Measurements from ENCODE around the gene KAT5. TPM values are rescaled to one million over a fixed set of nuclear protein-coding genes. Genes with fewer than 3 reads are reported as not detected.

Gene KAT5
- total RNA-seq, 4 donors from 2014 or later: 66.4 to 77.1 (median 68.3) TPM

GRCh38 chr11:65741185-65741584 lies 29.1 kb downstream of the KAT5 start:
- no peaks in the 10 kb centered on the region for H3K36me3 ChIP-seq
- H3K4me1 ChIP-seq: no peaks in the 10 kb centered on the region
- H3K4me3 ChIP-seq: no peak overlapping the region
- peaks cover 0 to 24% (median 0%) of the 10 kb centered on the region in 4 donors for H3K27me3 ChIP-seq
- TF ChIP-seq EP300 (IDR thresholded peaks at IDR 0.05) (no peak), POLR2A (IDR thresholded peaks at IDR 0.05; ENCODE audit: low read depth) (no peak), POLR2AphosphoS5 (IDR thresholded peaks at IDR 0.05) (no peak)
- TF ChIP-seq, protein P1, sequence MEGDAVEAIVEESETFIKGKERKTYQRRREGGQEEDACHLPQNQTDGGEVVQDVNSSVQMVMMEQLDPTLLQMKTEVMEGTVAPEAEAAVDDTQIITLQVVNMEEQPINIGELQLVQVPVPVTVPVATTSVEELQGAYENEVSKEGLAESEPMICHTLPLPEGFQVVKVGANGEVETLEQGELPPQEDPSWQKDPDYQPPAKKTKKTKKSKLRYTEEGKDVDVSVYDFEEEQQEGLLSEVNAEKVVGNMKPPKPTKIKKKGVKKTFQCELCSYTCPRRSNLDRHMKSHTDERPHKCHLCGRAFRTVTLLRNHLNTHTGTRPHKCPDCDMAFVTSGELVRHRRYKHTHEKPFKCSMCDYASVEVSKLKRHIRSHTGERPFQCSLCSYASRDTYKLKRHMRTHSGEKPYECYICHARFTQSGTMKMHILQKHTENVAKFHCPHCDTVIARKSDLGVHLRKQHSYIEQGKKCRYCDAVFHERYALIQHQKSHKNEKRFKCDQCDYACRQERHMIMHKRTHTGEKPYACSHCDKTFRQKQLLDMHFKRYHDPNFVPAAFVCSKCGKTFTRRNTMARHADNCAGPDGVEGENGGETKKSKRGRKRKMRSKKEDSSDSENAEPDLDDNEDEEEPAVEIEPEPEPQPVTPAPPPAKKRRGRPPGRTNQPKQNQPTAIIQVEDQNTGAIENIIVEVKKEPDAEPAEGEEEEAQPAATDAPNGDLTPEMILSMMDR (IDR thresholded peaks at IDR 0.05): no peak
- H3K27ac ChIP-seq (replicated peaks in 1 of 4): no peak overlapping the region
- DNase-seq (ENCODE audit: extremely low spot score): peak; percentile 42
- 87% methylated on average over 8 of the region's 8 CpGs for WGBS
- intact Hi-C loops (cut with DNase I): no loop called here
- no peaks in the 10 kb centered on the region for H3K9me3 ChIP-seq

- peak; percentile 81 for DNase-seq (ENCODE audit: extremely low spot score)
- H3K36me3 ChIP-seq: no peaks in the 10 kb centered on the region
- TF ChIP-seq EP300 (IDR thresholded peaks at IDR 0.05): no peak
- no peak for TF ChIP-seq POLR2AphosphoS5 (IDR thresholded peaks at IDR 0.05)
- TF ChIP-seq, protein P1 (IDR thresholded peaks at IDR 0.05): no peak
- TF ChIP-seq POLR2A (IDR thresholded peaks at IDR 0.05; ENCODE audit: low read depth): no peak
- H3K4me3 ChIP-seq: no peak overlapping the region
- no peak overlapping the region for H3K27ac ChIP-seq (replicated peaks in 1 of 4)
- WGBS: 100% methylated on average over 1 of the region's 1 CpG
- intact Hi-C loops (cut with DNase I): no loop called here
- peaks cover 0 to 24% (median 0%) of the 10 kb centered on the region in 4 donors for H3K27me3 ChIP-seq
- no peaks in the 10 kb centered on the region for H3K9me3 ChIP-seq
- no peaks in the 10 kb centered on the region for H3K4me1 ChIP-seq
Observed at GRCh38 chr11:65742353-65742752, 30.3 kb downstream of the KAT5 start.

- Histone ChIP-seq H3K27me3 (peaks cover 0 to 24% (median 0%) of the 10 kb centered on the region in 4 donors), H3K36me3 (no peaks in the 10 kb centered on the region), H3K4me1 (no peaks in the 10 kb centered on the region), H3K9me3 (no peaks in the 10 kb centered on the region), H3K27ac (replicated peaks in 1 of 4) (no peak overlapping the region), H3K4me3 (no peak overlapping the region)
- 69% methylated on average over 8 of the region's 10 CpGs for WGBS
- peak; percentile 89 for DNase-seq (ENCODE audit: extremely low spot score)
- no peak for TF ChIP-seq POLR2AphosphoS5 (IDR thresholded peaks at IDR 0.05)
- no peak for TF ChIP-seq POLR2A (IDR thresholded peaks at IDR 0.05; ENCODE audit: low read depth)
- TF ChIP-seq, protein P1 (IDR thresholded peaks at IDR 0.05): no peak
- no peak for TF ChIP-seq EP300 (IDR thresholded peaks at IDR 0.05)
- intact Hi-C loops (cut with DNase I): no loop called here
Observed at GRCh38 chr11:65743681-65744025, 31.6 kb downstream of the KAT5 start.

GRCh38 chr11:65744026-65744698 lies 32.1 kb downstream of the KAT5 start:
- no peak for TF ChIP-seq EP300 (IDR thresholded peaks at IDR 0.05)
- no peak for TF ChIP-seq POLR2AphosphoS5 (IDR thresholded peaks at IDR 0.05)
- TF ChIP-seq POLR2A (IDR thresholded peaks at IDR 0.05; ENCODE audit: low read depth): no peak
- TF ChIP-seq, protein P1 (IDR thresholded peaks at IDR 0.05): peak in 1 of 3 experiments; percentile 7
- Histone ChIP-seq H3K27me3 (peaks cover 0 to 24% (median 0%) of the 10 kb centered on the region in 4 donors), H3K36me3 (no peaks in the 10 kb centered on the region), H3K4me1 (no peaks in the 10 kb centered on the region), H3K9me3 (no peaks in the 10 kb centered on the region), H3K27ac (replicated peaks in 1 of 4) (no peak overlapping the region), H3K4me3 (no peak overlapping the region)
- DNase-seq (ENCODE audit: extremely low spot score): no peak
- intact Hi-C loops (cut with DNase I): no loop called here
- WGBS: 87% methylated on average over 7 of the region's 18 CpGs

DNA sequence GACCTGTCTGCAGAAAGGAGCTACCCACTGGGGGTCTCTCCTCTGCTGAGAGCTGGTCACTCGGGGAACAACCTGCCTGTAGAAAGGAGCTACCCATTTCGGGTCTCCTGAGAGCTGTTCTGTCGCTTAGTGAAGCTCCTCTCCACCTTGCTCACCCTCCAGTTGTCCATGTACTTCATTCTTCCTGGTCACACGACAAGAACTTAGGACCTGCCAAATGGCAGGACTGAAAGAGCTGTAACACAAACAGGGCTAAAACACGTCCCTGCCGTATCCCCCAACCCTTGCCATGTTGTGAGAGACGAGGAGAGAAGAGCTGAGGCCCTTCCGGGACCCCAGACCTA lies 32.6 kb downstream of the KAT5 start:
- peaks cover 0 to 24% (median 0%) of the 10 kb centered on the region in 4 donors for H3K27me3 ChIP-seq
- H3K4me1 ChIP-seq: no peaks in the 10 kb centered on the region
- no peak overlapping the region for H3K27ac ChIP-seq (replicated peaks in 1 of 4)
- WGBS: 86% methylated on average over 8 of the region's 8 CpGs
- no peak overlapping the region for H3K4me3 ChIP-seq
- intact Hi-C loops (cut with DNase I): no loop called here
- H3K36me3 ChIP-seq: no peaks in the 10 kb centered on the region
- H3K9me3 ChIP-seq: no peaks in the 10 kb centered on the region
- DNase-seq (ENCODE audit: extremely low spot score): peak; percentile 81
- TF ChIP-seq, protein P1 (IDR thresholded peaks at IDR 0.05): no peak
- TF ChIP-seq EP300 (IDR thresholded peaks at IDR 0.05) (no peak), POLR2AphosphoS5 (IDR thresholded peaks at IDR 0.05) (no peak), POLR2A (IDR thresholded peaks at IDR 0.05; ENCODE audit: low read depth) (no peak)
